OCI-LY1 (cell line): ENCODE data around the gene INKA2.

Source experiments
- H2AFZ ChIP-seq: fragments of 200-600 bp; sonication (generic), shearing (Covaris generic); 2 replicates; pipeline ENCODE4 v1.6.0; 2014; ENCODE audit warnings: antibody characterized with exemption, mild to moderate bottlenecking, low read length
- H3F3A ChIP-seq: fragments of 200-600 bp; sonication (generic), shearing (Covaris generic); 2 replicates; pipeline ENCODE4 v1.6.0; 2014; ENCODE audit warnings: mild to moderate bottlenecking, antibody characterized with exemption, low read length, moderate library complexity; ENCODE audit not compliant: insufficient read depth
- H3K27ac ChIP-seq: fragments of 200-600 bp; sonication (generic); 2 replicates; pipeline ENCODE4 v1.5.1; 2014; ENCODE audit warnings: low read length, mixed run types, mild to moderate bottlenecking, low read depth; ENCODE audit not compliant: poor library complexity, severe bottlenecking
- H3K27me3 ChIP-seq: fragments of 200-600 bp; sonication (generic); 2 replicates; pipeline ENCODE4 v1.6.0; 2014; ENCODE audit warnings: antibody characterized with exemption, mild to moderate bottlenecking, low read length, moderate library complexity; ENCODE audit not compliant: insufficient read depth
- H3K36me3 ChIP-seq: fragments of 200-600 bp; sonication (generic); 2 replicates; pipeline ENCODE4 v1.6.1; 2014; ENCODE audit warnings: mild to moderate bottlenecking, antibody characterized with exemption, low read length, moderate library complexity, mixed read lengths; ENCODE audit not compliant: insufficient read depth
- H3K4me1 ChIP-seq: fragments of 200-600 bp; sonication (generic); 2 replicates; pipeline ENCODE4 v1.5.1; 2014; ENCODE audit warnings: mild to moderate bottlenecking, low read length, moderate library complexity; ENCODE audit not compliant: insufficient read depth, severe bottlenecking
- H3K4me2 ChIP-seq: fragments of 200-600 bp; sonication (generic), shearing (Covaris generic); 2 replicates; pipeline ENCODE4 v1.6.1; 2014; ENCODE audit warnings: low read length
- H3K4me3 ChIP-seq: fragments of 200-600 bp; sonication (generic); 2 replicates; pipeline ENCODE4 v1.5.1; 2014; ENCODE audit warnings: low read length, low read depth, mild to moderate bottlenecking, mixed read lengths; ENCODE audit not compliant: poor library complexity, severe bottlenecking
- H3K79me2 ChIP-seq: fragments of 200-600 bp; shearing (Covaris generic); 2 replicates; pipeline ENCODE4 v1.6.1; 2016; ENCODE audit warnings: mixed run types, low read length, mixed read lengths; ENCODE audit not compliant: insufficient read depth
- H3K9ac ChIP-seq: fragments of 200-600 bp; sonication (generic), shearing (Covaris generic); 2 replicates; pipeline ENCODE4 v1.6.1; 2014; ENCODE audit warnings: mild to moderate bottlenecking, low read length, mixed read lengths
- H3K9me2 ChIP-seq: fragments of 200-600 bp; sonication (generic), shearing (Covaris generic); 2 replicates; pipeline ENCODE4 v1.6.1; 2014; ENCODE audit warnings: low read depth, mild to moderate bottlenecking, low read length, mixed read lengths
- H3K9me3 ChIP-seq: fragments of 200-600 bp; shearing (Covaris generic); 2 replicates; pipeline ENCODE4 v1.6.1; 2014; ENCODE audit warnings: low read length, mixed read lengths
- H4K20me1 ChIP-seq: fragments of 200-600 bp; sonication (generic), shearing (Covaris generic); 2 replicates; pipeline ENCODE4 v1.6.0; 2016; ENCODE audit warnings: mild to moderate bottlenecking, low read length; ENCODE audit not compliant: insufficient read depth
- EZH2 ChIP-seq: fragments of 200-600 bp; sonication (generic), shearing (Covaris generic); IDR thresholded peaks from 2 replicates; pipeline ENCODE4 v1.8.0; 2017; ENCODE audit warnings: borderline replicate concordance, mixed run types, mild to moderate bottlenecking, antibody characterized with exemption, low read length, moderate library complexity, mixed read lengths
- TF ChIP-seq, protein P1 (sequence below): fragments of 200-600 bp; sonication (generic), shearing (Covaris generic); IDR thresholded peaks from 2 replicates; pipeline ENCODE4 v1.5.1; 2017; ENCODE audit warnings: mild to moderate bottlenecking, antibody characterized with exemption, low read length, moderate library complexity, mixed read lengths

Gene INKA2

DNA sequence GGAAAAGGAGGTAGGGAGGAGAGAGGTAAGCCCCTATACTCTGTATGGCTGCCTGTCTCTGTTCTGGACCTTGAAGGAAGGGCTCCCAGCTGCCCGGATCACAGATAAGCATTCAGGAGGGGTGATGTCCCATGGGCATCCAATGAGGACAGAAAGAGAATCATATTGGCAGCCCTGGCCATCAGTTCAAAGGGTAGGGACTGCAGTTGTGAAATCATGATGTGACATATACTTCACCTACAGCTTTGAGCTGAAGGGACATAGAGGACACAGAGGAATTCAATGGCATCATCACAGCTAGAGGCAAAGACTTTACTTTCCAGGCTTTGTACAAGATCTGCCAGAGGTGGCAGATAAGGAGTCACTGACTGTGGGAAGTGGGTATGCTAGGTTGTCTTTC is 38.1 kb upstream of the INKA2 start:
- H3K27me3 ChIP-seq = no peaks in the 10 kb centered on the region
- TF ChIP-seq, protein P1, sequence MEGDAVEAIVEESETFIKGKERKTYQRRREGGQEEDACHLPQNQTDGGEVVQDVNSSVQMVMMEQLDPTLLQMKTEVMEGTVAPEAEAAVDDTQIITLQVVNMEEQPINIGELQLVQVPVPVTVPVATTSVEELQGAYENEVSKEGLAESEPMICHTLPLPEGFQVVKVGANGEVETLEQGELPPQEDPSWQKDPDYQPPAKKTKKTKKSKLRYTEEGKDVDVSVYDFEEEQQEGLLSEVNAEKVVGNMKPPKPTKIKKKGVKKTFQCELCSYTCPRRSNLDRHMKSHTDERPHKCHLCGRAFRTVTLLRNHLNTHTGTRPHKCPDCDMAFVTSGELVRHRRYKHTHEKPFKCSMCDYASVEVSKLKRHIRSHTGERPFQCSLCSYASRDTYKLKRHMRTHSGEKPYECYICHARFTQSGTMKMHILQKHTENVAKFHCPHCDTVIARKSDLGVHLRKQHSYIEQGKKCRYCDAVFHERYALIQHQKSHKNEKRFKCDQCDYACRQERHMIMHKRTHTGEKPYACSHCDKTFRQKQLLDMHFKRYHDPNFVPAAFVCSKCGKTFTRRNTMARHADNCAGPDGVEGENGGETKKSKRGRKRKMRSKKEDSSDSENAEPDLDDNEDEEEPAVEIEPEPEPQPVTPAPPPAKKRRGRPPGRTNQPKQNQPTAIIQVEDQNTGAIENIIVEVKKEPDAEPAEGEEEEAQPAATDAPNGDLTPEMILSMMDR = no peak
- no peak for TF ChIP-seq EZH2

DNA sequence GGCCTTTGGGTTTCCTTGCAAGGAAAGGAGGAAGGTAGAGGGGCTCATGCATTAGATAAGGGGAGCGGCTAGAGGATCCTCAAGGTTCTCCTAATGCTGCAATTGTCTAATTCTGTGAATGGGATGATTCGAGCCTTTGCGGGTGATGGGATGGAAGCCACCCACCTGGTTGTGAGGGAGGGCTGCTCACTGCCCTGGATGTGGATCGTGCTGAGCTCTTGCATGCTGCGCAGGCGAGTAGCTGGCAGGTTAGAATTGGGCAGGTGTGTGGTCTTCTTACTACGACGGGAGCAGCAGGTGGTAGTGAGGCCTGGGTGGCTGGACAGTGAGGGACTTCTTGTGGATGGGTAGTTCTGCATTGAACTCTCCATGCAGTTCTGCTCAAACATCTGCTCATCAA is 37.7 kb upstream of the INKA2 start:
- Histone ChIP-seq H3K4me1 (no peaks in the 10 kb centered on the region), H2AFZ (no peak overlapping the region), H3K9me2 (no peaks in the 10 kb centered on the region), H3K4me3 (no peak overlapping the region), H3F3A (no peaks in the 10 kb centered on the region), H3K9ac (no peak overlapping the region), H3K9me3 (no peaks in the 10 kb centered on the region), H3K79me2 (no peaks in the 10 kb centered on the region), H3K27me3 (no peaks in the 10 kb centered on the region), H3K4me2 (no peak overlapping the region), H3K27ac (no peak overlapping the region), H3K36me3 (no peaks in the 10 kb centered on the region), H4K20me1 (no peaks in the 10 kb centered on the region)
- TF ChIP-seq, protein P1 = no peak
- no peak for TF ChIP-seq EZH2

More for the DNA sequence above, 38.1 kb upstream of the INKA2 start:
- no peaks in the 10 kb centered on the region for H3K9me2 ChIP-seq
- H3K4me3 ChIP-seq = no peak overlapping the region
- no peaks in the 10 kb centered on the region for H3K79me2 ChIP-seq
- no peak overlapping the region for H3K9ac ChIP-seq
- no peak overlapping the region for H3K4me2 ChIP-seq
- no peaks in the 10 kb centered on the region for H3K4me1 ChIP-seq
- no peaks in the 10 kb centered on the region for H3F3A ChIP-seq
- no peaks in the 10 kb centered on the region for H3K36me3 ChIP-seq
- no peak overlapping the region for H3K27ac ChIP-seq
- H3K9me3 ChIP-seq = no peaks in the 10 kb centered on the region
- H2AFZ ChIP-seq = no peak overlapping the region
- no peaks in the 10 kb centered on the region for H4K20me1 ChIP-seq

DNA sequence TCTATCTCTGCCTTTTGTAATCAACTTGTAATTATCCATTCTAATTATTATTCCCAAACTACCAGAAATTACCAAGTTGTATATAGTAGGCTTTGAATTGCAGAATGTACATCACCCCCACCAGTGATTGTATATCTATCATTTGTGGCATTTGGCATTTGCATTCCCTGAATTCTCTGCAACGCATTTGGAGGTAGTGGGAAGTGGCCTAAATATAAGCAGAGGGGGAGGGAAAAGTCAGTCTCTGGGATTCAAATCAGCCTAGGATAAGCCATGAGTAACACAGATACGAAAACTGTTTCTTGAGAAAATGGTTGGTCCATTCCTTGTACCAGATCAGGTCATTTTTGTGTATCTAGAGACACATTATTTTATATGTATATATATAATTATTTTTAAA is 37.2 kb upstream of the INKA2 start:
- no peaks in the 10 kb centered on the region for H3K9me3 ChIP-seq
- no peak overlapping the region for H3K4me3 ChIP-seq
- H2AFZ ChIP-seq = no peak overlapping the region
- H3K4me1 ChIP-seq = no peaks in the 10 kb centered on the region
- H3K27me3 ChIP-seq = no peaks in the 10 kb centered on the region
- no peak for TF ChIP-seq EZH2
- TF ChIP-seq, protein P1 = no peak
- no peak overlapping the region for H3K9ac ChIP-seq
- H3K79me2 ChIP-seq = no peaks in the 10 kb centered on the region
- H3K9me2 ChIP-seq = no peaks in the 10 kb centered on the region
- H3K27ac ChIP-seq = no peak overlapping the region
- H3K4me2 ChIP-seq = no peak overlapping the region
- no peaks in the 10 kb centered on the region for H3K36me3 ChIP-seq
- H4K20me1 ChIP-seq = no peaks in the 10 kb centered on the region
- no peaks in the 10 kb centered on the region for H3F3A ChIP-seq
